Body of pancreas (tissue), 4 donors: ENCODE data around the gene ZNF180.
"Not testable (repeated sequence)": the region's sequence is repeated elsewhere in the genome, so short reads cannot be mapped to it uniquely, and the experiment has no call there.

Source experiments
- CTCF ChIP-seq, 7 experiments: fragments of 450-650 bp in 4 of 7; fragments of 200-600 bp in 3 of 7; sonication (generic) in 3 of 7; IDR thresholded peaks; one replicate each; pipeline ENCODE4 v1.5.1; 2016 to 2019; ENCODE audit warnings: antibody characterized with exemption in 7 of 7
- POLR2A ChIP-seq, 3 donors: fragments of 450-650 bp; IDR thresholded peaks; one replicate each; pipeline ENCODE4 v1.6.1; 2016; ENCODE audit warnings: antibody characterized with exemption in 3 of 3, mild to moderate bottlenecking in 2 of 3

- not testable (repeated sequence) for TF ChIP-seq CTCF, POLR2A (IDR thresholded peaks at IDR 0.05)
Measured at GRCh38 chr19:44468730-44469129, 31.6 kb downstream of the ZNF180 start.
